HUDEP-2 (cell line): ENCODE measurements around the gene BRINP1.
"Not testable (repeated sequence)": the region's sequence is repeated elsewhere in the genome, so short reads cannot be mapped to it uniquely, and the experiment has no call there.

Source experiments
- DNase-seq, 76 experiments: peaks; one replicate each; lab custom pipeline; 2025; ENCODE audit not compliant: unreplicated experiment in 76 of 76; lab: John Stamatoyannopoulos, UW

BRINP1 gene

DNA sequence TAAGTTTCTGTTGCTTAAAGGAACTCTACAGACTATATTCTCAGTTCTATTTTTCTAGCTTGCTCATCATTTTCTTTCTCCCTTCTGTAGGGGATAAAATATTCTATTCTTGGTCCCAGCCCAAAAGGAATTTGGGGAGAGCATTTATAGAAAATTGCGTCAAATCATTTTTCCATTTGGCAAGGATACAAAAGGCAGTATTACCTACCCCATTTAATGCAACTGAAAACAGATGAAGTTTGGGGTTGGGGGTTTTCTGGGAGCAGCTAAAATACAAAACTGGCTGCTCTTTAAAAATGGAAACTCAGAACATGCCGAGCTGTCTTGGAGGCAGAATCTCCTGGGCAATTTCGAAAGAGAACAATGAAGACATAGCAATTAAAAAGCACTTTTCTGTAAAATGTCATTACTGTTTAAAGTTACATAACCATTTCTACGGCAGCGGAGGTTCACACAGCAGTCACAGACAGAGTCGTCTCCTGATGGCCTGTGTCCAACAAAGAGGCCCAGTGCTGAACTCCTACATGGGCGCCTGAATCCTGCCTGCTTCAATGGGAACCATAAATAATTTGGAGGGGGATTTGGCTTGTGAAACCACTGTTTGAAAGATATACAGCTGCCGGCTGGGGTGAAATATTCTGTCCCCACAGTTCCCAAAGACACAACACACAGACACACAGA is 152.4 kb downstream of the BRINP1 start:
- no peak for DNase-seq

DNA sequence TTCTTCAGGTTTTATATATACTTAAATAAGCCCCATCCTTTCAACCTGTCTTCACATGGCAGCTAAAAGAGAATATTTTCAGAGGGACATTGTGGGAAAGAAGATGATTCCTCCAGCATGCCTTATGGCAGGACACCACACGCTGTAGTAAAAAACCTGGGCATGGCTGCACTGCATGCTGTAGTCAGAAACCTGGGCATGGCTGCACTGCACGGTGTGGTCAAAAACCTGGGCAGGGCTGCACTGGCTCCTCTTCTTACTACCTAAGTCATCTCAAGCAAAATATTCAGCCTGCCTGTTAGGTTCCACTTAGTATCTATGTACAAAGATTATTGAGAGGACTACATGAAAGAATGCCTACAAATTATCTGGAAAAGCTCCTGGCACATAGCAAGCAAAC is 153.6 kb downstream of the BRINP1 start:
- DNase-seq, result no peak

DNA sequence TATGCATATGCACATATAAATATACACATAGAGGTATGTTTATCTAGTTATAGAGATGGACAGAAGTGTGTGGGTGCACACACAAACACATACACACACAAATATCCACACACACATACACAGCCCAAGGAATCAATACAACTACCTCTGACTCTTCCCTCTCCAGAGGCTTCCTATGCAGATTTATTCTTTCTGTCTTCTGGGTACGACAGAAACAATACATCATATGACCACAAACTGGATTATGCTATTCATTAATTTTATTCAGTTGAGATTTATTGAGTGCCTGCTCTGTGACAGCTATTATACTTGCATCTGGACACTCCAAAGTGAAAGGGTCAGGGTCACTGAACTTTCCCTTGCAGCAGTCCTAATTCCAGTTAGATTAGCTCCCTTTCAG is 155.8 kb downstream of the BRINP1 start:
- no peak for DNase-seq

DNA sequence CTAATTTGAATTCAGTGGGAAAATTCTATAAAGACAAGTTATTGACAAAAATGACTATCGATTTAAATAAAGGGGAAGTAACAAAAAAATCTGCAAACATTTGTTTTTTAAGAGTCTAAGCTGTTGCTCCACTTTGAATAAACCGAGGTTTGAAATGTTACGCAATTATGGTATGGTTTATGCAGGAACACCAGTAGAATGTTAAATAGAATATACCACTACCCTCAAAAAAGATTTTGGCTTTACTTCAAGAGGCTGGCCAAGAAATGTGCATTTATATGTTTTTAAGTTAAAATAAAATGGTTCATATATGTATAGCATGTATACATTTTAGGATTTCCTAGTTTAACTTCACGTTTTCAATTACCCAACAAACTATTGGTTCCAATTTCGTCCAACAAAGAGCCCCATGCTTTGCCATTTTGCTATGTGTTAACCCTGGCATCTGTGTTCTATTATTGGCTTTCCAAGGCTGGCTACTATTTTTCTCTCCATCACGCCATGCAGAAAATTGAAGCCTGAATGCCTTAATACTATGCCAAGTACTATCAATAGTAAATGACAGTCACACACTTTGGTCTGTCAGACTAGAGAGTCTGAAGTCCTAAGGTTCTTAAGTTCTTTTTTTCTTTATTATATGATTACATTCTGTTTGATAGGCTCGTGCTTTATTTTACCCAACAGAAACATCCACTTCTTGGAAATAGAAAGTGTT is 171.2 kb downstream of the BRINP1 start:
- DNase-seq, result no peak

DNA sequence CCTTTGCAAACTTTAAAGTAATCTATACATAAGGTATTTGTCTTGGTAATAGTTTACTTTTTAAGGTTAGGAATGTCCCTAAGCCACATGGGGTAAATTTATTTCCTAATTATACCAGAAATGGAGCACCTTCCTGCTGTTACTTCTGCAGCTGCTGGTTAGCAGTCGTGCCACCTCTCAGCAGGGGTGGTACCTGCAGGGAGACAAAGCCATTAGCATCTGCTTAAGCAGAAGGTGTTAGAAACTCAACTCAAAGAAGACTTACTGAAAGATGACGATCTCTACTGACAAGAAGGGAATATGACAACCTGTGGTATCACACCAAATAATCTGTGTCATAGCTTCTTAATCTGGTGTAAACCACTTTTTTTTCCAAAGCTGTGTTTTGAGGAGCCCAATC is 173.7 kb downstream of the BRINP1 start:
- no peak for DNase-seq

DNA sequence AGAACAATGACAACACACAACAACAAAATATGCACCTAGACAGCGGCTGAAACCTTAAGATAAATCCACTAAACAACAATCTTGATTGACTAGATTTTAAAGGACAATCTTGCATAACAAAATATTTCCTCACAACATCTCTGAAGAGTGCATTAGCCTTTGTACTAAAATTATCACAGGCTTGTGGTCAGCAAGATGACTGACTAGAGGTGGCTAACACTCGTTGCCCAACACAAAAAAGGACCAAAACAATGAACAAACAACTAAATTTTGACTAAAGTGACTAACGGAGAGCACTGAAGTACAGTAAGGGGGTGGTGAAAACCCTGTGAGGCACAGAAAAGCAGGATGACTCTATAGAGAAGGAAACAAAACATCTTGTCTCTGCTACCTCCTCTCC is 183.9 kb downstream of the BRINP1 start:
- no peak for DNase-seq

DNA sequence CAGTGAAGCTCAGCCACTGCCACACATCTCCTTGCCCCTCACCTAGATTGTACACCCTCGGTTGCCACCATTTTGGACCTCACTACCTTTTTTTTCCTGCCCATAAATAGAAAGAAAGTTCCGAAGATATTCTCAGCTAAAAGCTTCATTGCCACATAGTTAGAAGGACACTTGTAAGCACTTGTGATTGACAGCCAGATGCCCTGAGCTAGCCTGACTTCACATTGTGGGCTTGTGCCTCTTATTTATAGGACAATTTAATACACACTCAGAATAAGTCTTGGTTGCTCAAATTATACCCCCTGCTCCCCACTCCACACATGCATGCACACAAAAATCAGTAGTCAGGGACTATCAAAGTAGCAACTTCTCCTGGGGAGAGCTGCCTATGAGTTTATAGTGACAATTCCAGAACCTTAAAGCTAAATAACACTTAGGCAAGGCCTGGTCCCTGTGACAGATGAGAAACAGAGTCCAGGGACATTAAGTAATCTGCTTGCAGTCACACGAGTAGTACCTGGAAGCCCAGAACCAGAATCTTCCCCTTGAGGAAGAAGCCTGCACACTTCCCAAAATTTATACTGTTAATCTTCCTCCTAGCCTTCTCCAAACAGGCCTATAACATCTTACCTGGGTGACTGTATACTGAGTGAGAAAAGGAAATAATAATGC is 184.8 kb downstream of the BRINP1 start:
- no peak for DNase-seq

DNA sequence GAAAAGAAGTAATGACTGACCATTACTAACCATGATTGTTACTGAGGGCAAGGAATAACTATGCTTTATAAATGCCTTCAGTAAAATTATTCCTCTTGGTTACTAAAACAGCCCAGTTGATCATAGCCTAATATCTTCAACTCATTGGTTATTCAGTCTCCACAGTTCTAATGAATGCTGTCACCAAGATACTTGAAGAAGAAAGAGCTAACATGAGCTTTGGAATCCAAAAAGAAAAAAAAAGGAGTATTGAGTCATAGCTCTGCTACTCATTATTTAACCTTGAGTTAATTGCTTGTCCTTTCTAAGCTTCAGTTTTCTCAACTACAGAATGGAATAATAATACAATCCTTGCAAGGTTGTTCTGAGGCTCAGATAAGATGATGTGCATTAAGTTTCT is 187.7 kb downstream of the BRINP1 start:
- no peak for DNase-seq

DNA sequence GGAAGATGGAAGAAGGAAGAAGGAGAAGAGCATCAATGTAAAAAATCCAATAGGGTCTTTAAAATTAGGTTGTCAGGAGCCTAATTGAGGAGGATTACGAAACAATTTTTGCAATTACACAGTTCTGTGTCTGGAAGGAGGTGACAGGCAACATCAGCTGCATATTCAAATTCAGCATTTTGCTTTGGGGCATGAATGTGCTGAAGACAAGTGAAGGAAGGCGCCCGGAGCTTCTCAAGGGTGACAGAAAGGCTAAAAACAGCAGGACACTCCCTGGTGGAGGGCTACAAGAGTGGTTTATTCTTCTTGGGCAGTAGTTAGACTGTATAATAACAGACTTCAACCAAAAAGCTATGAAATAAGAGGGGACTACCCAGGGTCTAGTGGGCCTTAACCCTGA is 188.3 kb downstream of the BRINP1 start:
- DNase-seq, result no peak

DNA sequence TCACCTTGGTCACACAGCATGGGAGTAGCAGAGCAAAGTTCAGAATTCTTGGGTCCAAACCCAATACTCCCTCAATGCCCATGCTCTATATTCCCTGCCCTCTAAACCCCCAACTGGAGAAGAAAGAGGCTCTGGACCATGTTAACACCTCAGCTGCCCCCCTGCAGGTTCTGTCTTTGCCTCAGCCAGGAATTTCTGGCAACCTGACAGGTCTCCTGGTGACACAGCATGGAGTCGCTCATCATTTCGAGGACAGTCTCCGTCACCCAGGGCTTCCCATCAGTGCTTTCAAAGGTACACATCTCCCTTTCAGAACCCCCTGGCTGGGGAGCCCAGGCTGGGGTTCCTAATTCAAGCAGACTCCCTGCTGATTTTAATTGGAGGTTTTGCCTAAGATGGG is 189.5 kb downstream of the BRINP1 start:
- DNase-seq, result no peak

DNA sequence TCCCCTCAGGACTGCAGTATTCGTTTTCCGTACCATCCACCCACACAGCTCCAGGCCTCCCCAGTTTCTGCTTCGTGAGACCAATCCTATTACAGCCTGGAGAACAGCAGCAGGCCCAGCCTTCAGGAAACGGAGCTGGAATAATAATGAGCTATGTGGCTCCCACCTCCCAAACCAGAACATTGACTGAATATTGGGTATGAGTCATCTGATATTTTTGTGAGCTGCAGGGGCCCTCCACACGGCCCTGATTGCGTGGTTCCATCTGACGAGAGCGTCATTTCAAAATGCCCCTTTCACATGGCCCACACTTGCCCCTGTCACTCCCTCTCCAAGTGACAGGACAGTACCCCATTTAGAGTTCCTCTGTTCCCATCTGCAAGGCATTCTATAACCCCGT is 192.0 kb downstream of the BRINP1 start:
- no peak for DNase-seq

DNA sequence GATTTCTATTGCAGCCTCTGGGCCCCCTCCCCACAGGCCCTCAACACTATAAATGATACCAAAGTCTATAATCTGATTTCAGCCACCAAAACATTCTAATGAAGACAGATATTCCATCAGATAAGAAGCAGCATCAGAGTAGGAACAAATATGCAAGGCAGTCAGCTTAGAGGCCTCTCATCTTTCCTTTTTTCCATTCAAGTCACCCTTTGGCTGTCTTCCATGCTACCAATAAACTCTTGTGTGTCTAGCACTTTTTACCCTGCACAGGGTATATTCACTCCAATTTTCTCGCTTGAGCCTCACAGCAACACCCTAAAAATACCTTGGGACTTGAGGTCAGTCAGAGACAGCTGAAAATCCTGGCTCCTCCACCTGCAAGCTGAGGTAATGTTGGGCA is 193.7 kb downstream of the BRINP1 start:
- DNase-seq, result no peak

DNA sequence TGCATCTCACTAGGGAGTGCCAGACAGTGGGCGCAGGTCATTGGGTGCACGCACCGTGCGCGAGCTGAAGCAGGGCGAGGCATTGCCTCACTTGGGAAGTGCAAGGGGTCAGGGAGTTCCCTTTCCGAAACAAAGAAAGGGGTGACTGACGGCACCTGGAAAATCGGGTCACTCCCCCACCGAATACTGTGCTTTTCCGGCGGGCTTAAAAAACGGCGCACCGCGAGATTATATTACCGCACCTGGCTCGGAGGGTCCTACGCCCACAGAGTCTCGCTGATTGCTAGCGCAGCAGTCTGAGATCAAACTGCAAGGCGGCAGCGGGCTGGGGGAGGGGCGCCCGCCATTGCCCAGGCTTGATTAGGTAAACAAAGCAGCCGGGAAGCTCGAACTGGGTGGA is 200.0 kb downstream of the BRINP1 start:
- not testable (repeated sequence) for DNase-seq

DNA sequence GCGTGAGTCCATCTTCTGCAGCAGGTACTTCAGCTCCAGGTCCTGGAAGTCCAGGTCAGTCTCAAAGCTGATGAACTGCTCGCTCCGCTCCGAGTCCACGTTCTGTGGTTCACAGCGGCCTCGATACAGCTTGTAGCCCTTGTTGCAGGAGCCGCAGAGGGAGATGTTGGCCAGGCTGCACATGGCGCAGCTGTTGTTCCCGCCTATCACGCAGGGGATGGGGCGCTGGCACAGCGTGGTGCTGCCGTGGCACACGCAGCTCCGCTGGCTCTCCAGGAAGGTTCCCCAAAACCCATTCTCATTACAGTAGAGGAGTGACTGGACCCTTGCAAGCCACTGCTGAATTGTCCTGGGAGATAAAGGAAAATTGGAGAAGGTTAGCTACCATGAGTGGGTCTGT is 201.4 kb downstream of the BRINP1 start:
- DNase-seq, result no peak

DNA sequence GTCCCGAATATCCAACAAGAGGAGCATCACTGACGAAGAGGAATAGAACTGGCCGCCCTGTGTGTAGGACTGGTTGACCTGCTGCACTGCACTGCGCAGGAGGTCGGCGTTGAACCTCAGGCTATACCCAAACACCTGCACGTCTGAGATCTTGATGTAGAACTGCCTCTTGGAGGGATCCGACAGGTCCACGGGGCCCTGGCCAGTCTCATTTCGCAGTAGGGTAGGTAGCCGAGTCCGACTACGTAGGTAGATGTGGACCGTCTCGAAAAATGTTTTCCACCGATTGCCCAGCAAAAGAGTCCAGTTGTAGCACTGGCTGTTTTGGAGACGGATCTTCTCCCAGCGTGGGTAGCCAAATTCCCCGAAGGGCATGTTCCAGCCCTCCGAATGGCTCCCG is 202.0 kb downstream of the BRINP1 start:
- no peak for DNase-seq

DNA sequence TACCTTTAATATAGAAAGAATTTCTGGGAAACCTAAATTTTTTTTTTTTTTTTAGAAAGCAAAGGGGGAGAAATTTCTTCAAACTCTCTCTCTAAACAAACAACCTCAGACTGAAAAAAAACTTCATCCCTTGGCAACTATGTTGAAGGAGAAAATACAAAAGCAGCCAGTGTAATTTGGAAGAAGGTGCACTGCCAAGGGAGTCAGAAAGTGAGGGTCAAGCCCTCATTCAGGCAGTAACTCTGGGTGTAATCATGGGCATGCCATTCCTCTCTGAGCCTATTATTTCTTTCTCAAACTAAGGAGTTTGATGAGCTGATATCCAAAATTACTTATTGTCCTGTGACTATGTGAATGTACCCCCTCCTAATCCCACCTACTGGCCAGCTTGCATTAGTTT is 203.1 kb downstream of the BRINP1 start:
- DNase-seq, result no peak

DNA sequence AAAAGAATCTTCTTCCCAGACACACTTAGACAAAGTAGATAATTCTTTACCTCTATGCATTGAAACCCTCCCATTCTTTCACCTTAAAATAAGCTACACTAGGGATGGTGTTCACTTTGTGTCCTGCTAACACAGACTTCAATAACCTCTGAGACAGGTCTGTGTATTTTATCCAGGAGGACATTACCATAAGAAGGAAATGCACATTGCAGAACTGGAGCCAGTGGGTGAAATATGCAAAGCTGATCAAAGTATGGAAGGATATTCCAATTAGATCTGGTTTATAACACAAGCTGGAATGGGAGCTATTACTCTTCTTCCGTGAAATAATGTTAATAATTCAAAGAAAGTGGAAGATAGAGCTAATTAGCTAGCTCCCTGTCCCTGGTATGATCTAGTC is 204.1 kb downstream of the BRINP1 start:
- no peak for DNase-seq

DNA sequence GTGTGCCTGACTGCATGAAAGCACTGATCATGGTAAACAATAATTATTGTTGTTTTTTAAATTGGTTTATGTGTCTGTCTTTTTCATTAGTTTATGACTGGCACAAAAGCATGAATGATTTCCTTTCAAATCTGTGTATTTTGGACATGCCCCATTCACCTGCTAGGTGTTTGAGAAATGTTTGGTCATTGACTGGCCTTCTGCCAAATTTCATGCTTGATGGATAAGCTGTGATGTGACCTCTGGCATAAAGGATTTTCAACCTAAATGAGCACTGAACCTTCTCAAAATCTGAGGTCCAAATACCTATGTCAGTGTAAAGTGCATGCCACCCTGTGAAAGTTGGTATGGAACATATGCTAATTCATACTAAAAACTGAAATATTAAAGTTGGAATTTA is 204.5 kb downstream of the BRINP1 start:
- DNase-seq, result no peak

DNA sequence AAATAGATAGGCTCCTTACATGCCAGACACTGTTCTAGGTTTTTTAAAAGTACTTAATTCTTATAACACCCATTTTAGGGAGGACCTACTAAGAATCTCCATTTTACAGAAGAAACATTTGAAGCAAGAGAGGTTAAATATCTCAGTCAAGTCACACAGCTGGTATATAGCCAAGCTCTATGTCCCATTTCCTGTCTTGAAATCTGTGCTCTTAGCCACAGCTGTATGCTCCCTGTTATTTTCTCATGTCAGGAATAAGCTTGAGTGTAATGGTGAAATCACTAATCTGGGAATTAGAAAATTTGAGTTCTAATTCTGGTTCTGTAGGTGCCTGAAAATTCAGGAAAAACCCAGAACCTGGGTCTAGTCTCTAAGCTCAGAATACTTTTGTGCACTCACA is 208.7 kb downstream of the BRINP1 start:
- no peak for DNase-seq

DNA sequence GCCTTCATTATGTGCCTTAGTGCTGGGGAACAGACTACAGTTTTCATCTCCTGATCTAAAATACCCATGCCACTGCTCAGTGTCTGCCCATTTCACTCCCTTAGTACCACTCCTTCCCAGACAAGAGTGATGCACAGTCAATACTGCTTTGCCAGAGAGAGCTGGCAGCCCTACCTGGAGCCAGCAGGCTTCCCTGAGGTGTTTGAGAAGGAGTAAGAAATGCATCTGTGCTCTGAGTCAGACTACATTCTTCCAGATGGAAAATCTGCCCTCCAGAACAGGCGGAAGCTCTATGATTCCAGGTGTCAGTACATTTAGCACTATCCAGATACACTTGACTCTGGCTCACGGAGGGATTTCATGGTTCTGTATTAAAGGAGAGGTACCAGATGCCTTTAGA is 209.8 kb downstream of the BRINP1 start:
- no peak for DNase-seq

DNA sequence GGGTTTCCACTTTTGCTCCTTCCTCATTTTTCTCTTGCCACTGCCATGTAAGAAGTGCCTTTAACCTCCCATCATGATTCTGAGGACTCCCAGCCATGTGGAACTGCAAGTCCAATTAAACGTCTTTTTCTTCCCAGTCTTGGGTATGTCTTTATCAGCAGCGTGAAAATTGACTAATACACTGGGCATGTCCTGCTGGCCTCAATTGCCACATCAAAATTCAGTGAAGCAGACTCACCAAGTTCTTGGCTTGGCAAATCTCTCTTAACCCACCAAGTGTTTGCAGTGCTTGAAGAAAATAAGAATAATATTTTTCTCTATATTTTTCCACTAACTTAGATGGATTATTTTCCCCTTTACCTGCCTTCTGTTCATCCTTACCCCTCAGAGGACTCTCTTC is 212.0 kb downstream of the BRINP1 start:
- DNase-seq, result no peak

DNA sequence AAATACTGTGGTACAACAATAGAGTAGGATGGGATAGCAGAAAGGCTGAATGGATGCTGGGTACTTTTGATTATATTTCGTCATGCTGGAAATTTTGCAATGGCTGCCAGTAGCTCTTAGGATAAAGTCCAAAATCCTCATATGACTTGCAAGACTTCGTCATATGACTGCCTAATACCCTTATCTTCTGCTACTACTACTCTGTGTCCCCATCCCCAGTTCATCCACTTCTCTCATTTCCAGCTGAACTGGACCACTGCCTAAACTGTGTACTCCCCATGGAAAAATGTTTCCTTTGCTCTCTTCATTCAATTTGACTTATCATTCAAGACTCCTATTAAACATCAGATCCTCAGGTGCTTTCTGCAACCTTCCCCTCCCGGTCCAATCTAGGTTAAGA is 212.9 kb downstream of the BRINP1 start:
- no peak for DNase-seq
